Activated CD8-positive, alpha-beta T cell treated with anti-CD3 and anti-CD28 coated beads, Interleukin-2, amount 10 ng/mL, durations not matched to agents 7 days and 5 days (primary cell): Measurements from ENCODE around the gene TSPAN33. TPM values are rescaled to one million over a fixed set of nuclear protein-coding genes. Genes with fewer than 3 reads are reported as not detected.
A peak's percentile ranks its signal among the peaks of the same experiment; 100 is the strongest.
"Not testable (repeated sequence)": the region's sequence is repeated elsewhere in the genome, so short reads cannot be mapped to it uniquely, and the experiment has no call there.

Source experiments
- ATAC-seq: fragments of 150-1000 bp; cut with Tn5 transposase; one replicate; pipeline ENCODE4 v1.10.0; 2021; ENCODE audit warnings: moderate library complexity
- CTCF ChIA-PET: fragments of 350-600 bp; sonication (Branson Sonifier 250); formaldehyde crosslinking; loops from one replicate; lab custom pipeline; 2021; ENCODE audit warnings: antibody characterized with exemption; lab: Charles Lee
- POLR2A ChIA-PET: fragments of 350-600 bp; sonication (Branson Sonifier 250); formaldehyde crosslinking; loops from one replicate; lab custom pipeline; 2021; ENCODE audit warnings: antibody characterized with exemption; lab: Charles Lee
- DNase-seq: peaks from one replicate; pipeline ENCODE4 v3.0.0-alpha.2; 2020
- H3K27ac Mint-ChIP-seq: one replicate; pipeline ENCODE4 v1.8.0; 2021; ENCODE audit warnings: mild to moderate bottlenecking, mixed read lengths
- H3K27me3 Mint-ChIP-seq: one replicate; pipeline ENCODE4 v1.8.0; 2021; ENCODE audit warnings: low read depth, mixed read lengths
- H3K36me3 Mint-ChIP-seq: one replicate; pipeline ENCODE4 v1.8.0; 2021; ENCODE audit warnings: low read depth, mixed read lengths
- H3K4me1 Mint-ChIP-seq: one replicate; pipeline ENCODE4 v1.8.0; 2021; ENCODE audit warnings: low read depth, mixed read lengths
- H3K4me3 Mint-ChIP-seq: one replicate; pipeline ENCODE4 v1.8.0; 2021; ENCODE audit warnings: mild to moderate bottlenecking, mixed read lengths
- H3K9me3 Mint-ChIP-seq: one replicate; pipeline ENCODE4 v1.8.0; 2022; ENCODE audit warnings: mixed read lengths; ENCODE audit not compliant: insufficient read depth
- total RNA-seq, 2 experiments: library from RNA; stranded (reverse); gene quantifications; one replicate each; pipeline ENCODE4 v1.2.3, GENCODE V29; 2021

Gene TSPAN33
- total RNA-seq, 2 experiments from 2014 or later: 2.7 to 2.8 TPM

DNA sequence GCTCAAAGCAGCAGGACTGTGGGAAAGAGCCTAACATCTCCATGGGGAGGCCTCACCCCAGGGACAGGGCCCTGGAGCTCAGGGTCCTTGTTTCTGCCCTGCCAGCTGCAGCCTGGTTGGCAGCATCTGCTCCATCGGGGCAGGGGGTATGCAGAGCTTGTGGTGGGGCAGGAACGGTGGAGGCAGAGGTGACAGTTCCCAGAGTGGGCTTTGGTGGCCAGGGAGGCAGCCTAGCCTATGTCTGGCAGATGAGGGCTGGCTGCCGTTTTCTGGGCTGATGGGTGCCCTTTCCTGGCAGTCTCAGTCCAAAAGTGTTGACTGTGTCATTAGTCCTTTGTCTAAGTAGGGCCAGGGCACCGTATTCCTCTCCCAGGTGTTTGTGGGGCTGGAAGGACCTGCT, 68.1 kb downstream of the TSPAN33 start:
- POLR2A ChIA-PET: no interaction called here
- Mint-ChIP-seq H3K27ac (no peak overlapping the region), H3K4me3 (no peak overlapping the region)

DNA sequence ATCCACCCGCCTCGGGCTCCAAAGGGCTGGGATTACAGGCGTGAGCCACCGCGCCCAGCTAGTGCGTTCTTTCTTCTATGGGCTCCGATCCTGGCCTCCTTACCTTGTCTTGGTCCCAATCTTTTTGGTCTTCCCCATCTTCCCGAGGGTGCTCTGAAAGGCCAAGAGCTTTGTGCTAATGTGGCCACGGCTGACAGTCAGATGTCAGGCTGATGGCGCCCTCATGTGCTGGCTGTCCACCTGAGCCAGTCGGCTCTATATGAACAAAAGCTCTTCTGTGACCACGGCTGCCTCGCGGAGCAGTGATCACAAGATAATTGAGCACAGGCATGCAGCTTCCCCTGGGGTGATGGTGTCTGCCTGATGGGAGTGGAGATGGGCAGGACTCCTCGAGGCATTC, 69.3 kb downstream of the TSPAN33 start:
- ATAC-seq (no peak), DNase-seq (no peak)
- Mint-ChIP-seq H3K4me1 (peaks cover 2% of the 10 kb centered on the region), H3K27me3 (peaks cover 5% of the 10 kb centered on the region), H3K4me3 (no peak overlapping the region), H3K36me3 (no peaks in the 10 kb centered on the region), H3K9me3 (no peaks in the 10 kb centered on the region), H3K27ac (no peak overlapping the region)
- CTCF ChIA-PET: interaction anchor here (1.2 to 8.9 kb wide), 4 partner anchors 23 to 118 kb away, joined by 3 to 81 read pairs (median 8); no protein-coding TSS in a partner anchor
- POLR2A ChIA-PET: no interaction called here

More for the DNA sequence above, 68.1 kb downstream of the TSPAN33 start:
- CTCF ChIA-PET: interaction anchor here (8.9 kb wide), 1 partner anchor 50 kb away, joined by 81 read pairs; no protein-coding TSS in a partner anchor
- Mint-ChIP-seq H3K36me3 (no peaks in the 10 kb centered on the region), H3K4me1 (no peaks in the 10 kb centered on the region), H3K9me3 (no peaks in the 10 kb centered on the region), H3K27me3 (peaks cover 5% of the 10 kb centered on the region)
- DNase-seq (no peak), ATAC-seq (no peak)

DNA sequence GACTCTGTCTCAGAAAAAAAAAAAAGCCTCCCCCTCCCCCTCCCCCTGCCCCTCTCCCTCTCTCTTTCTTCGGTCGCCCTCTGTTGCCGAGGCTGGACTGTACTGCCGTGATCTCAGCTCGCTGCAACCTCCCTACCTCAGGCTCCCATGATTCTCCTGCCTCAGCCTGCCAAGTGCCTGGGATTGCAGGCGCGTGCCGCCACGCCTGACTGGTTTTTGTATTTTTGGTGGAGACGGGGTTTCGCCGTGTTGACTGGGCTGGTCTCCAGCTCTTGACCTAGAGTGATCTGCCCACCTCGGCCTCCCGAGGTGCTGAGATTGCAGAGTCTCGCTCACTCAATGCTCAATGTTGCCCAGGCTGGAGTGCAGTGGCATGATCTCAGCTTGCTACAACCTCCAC, 71.2 kb downstream of the TSPAN33 start:
- CTCF ChIA-PET: interaction anchor here (2.4 kb wide), 1 partner anchor 56 kb away, joined by 11 read pairs; no protein-coding TSS in a partner anchor
- H3K9me3 Mint-ChIP-seq: not testable (repeated sequence)

DNA sequence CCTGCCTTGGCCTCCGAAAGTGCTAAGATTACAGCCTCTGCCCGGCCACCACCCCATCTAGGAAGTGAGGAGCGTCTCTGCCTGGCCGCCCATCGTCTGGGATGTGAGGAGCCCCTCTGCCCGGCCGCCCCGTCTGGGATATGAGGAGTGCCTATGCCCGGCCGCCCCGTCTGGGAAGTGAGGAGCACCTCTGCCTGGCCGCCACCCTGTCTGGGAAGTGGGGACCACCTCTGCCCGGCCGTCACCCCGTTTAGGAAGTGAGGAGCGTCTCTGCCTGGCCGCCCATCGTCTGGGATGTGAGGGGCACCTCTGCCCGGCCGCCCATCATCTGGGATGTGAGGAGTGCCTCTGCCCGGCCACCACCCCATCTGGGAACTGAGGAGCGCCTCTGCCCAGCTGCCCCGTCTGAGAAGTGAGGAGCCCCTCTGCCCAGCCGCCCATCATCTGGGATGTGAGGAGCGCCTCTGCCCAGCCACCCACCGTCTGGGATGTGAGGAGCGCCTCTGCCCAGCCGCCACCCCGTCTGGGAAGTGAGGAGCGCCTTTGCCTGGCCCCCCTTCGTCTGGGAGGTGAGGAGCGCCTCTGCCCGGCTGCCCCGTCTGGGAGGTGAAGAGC, 71.7 kb downstream of the TSPAN33 start:
- H3K36me3 Mint-ChIP-seq, H3K27ac Mint-ChIP-seq, H3K4me3 Mint-ChIP-seq, ATAC-seq, H3K9me3 Mint-ChIP-seq, DNase-seq, POLR2A ChIA-PET, H3K27me3 Mint-ChIP-seq, H3K4me1 Mint-ChIP-seq, CTCF ChIA-PET: not testable (repeated sequence)

More for the DNA sequence above, 71.2 kb downstream of the TSPAN33 start:
- DNase-seq, ATAC-seq, H3K4me3 Mint-ChIP-seq, POLR2A ChIA-PET, H3K4me1 Mint-ChIP-seq, H3K36me3 Mint-ChIP-seq, H3K27me3 Mint-ChIP-seq, H3K27ac Mint-ChIP-seq: not testable (repeated sequence)

DNA sequence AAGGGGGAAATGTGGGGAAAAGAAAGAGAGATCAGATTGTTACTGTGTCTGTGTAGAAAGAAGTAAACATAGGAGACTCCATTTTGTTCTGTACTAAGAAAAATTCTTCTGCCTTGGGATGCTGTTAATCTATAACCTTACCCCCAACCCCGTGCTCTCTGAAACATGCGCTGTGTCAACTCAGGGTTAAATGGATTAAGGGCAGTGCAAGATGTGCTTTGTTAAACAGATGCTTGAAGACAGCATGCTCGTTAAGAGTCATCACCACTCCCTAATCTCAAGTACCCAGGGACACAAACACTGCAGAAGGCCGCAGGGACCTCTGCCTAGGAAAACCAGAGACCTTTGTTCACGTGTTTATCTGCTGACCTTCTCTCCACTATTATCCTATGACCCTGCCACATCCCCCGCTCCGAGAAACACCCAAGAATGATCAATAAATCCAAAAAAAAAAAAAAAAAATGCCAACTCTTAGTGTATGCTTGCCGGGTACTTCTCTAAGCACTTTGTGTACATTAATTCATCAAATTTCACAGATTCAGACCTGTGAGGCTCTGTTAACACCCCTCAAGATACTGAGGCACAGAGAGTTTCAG, 72.4 kb downstream of the TSPAN33 start:
- H3K4me3 Mint-ChIP-seq, H3K36me3 Mint-ChIP-seq, ATAC-seq, POLR2A ChIA-PET, DNase-seq, H3K27ac Mint-ChIP-seq, H3K27me3 Mint-ChIP-seq, H3K9me3 Mint-ChIP-seq, H3K4me1 Mint-ChIP-seq: not testable (repeated sequence)
- CTCF ChIA-PET: interaction anchor here (1.5 to 4.3 kb wide), 13 partner anchors 9 to 383 kb away, joined by 3 to 156 read pairs (median 20); no protein-coding TSS in a partner anchor

DNA sequence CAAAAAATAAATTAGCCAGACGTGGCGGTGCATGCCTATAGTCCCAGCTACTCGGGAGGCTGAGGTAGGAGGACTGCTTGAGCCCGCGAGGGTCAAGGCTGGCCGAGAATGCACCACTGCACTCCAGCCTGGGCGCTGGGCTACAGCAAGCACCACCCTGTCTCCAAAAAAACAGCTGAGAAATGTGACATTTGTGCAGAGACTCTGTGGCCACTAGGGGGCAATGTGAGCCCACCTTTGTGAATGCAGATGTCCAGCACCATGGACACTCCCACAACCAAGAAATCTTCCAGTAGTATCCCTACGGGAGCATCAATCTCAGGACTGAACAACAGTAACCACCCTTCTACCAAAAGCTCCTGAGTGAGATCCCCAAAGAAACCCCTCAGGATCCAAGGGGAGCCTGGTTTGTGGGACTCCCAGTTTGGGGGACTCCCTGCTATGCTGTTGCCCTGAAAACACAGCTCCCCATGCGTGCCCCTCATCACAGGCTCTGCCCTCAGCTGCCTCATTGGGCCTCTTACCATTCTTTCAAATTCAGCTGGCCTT, 74.1 kb downstream of the TSPAN33 start:
- CTCF ChIA-PET: interaction anchor here (0.6 to 4.3 kb wide), 65 partner anchors 8 to 1539 kb away, joined by 3 to 156 read pairs (median 5); no protein-coding TSS in a partner anchor
- Mint-ChIP-seq H3K36me3 (no peaks in the 10 kb centered on the region), H3K27ac (no peak overlapping the region), H3K4me3 (no peak overlapping the region), H3K9me3 (no peaks in the 10 kb centered on the region), H3K4me1 (peaks cover 17% of the 10 kb centered on the region), H3K27me3 (no peaks in the 10 kb centered on the region)
- peak; percentile 85 for ATAC-seq
- POLR2A ChIA-PET: interaction anchor here (0.5 to 1.4 kb wide), 2 partner anchors 62 to 77 kb away, joined by 3 read pairs; no protein-coding TSS in a partner anchor
- peak; percentile 86 for DNase-seq

DNA sequence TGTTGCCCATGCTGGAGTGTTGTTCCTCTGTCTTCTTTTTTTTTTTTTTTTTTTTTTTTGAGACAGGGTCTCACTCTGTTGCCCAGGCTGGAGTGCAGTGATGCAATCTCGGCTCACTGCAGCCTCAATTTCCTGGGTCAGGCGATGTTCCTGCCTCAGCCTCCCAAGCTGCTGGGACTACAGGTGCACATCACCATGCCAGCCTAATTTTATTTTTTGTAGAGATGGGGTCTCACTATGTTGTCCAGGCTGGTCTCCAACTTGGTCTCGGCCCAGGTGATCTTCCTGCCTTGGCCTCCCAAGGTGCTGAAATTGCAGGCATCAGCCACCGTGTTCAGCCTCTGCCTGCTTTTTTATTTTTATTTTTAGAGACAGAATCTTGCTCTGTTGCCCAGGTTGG, 74.7 kb downstream of the TSPAN33 start:
- DNase-seq, ATAC-seq, H3K27me3 Mint-ChIP-seq, H3K9me3 Mint-ChIP-seq, H3K4me3 Mint-ChIP-seq, H3K36me3 Mint-ChIP-seq, H3K27ac Mint-ChIP-seq: not testable (repeated sequence)
- peaks cover 20% of the 10 kb centered on the region for H3K4me1 Mint-ChIP-seq
- CTCF ChIA-PET: interaction anchor here (0.7 to 4.3 kb wide), 46 partner anchors 10 to 606 kb away, joined by 3 to 156 read pairs (median 8); no protein-coding TSS in a partner anchor
- POLR2A ChIA-PET: interaction anchor here (0.5 to 1.4 kb wide), 2 partner anchors 63 to 76 kb away, joined by 3 read pairs; no protein-coding TSS in a partner anchor

Other genes with a start within 250 kb of the TSPAN33 start
- under 1 TPM in 1 of 2 experiments, not detected in 1; 0.21 TPM for gene KCP, start 234.0 kb upstream of the TSPAN33 start, total RNA-seq
- 1 to 10 TPM; 7.4 to 8.0 TPM for gene IRF5, start 206.8 kb upstream of the TSPAN33 start, total RNA-seq
- 10 to 100 TPM; 47.2 to 47.9 TPM for gene TNPO3, start 89.6 kb upstream of the TSPAN33 start, total RNA-seq
- gene SMO, start 43.9 kb downstream of the TSPAN33 start, total RNA-seq: not detected
- gene AHCYL2, start 80.3 kb downstream of the TSPAN33 start, total RNA-seq: 1 to 10 TPM; 7.3 to 7.6 TPM